ENCODE results near the gene TRRAP. TPM values are rescaled to one million over a fixed set of nuclear protein-coding genes. Genes with fewer than 3 reads are reported as not detected.

TRRAP gene
- total RNA-seq, 1 experiment from 2014 or later, result 17.0 TPM

DNA sequence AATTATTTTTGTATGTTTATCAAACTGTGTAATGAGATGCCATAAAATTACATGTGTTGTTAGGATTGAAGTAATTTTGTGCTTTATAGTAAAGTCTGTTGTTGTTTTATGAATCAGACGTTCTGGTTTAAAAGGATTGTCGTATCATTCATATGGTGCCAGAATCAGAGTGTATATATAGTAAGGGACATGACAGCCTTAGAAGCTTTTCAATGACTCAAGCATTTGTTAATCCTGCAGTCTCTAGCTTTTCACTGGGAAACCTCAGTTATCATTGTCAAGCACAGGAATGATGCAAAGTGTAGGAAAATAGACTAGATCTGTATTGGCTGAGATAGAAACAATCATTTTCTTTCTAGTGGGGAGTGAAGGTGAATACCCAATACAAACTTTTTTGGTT is 57.5 kb downstream of the TRRAP start:
- DNase-seq (ENCODE audit: extremely low read depth, low read depth), result no peak

DNA sequence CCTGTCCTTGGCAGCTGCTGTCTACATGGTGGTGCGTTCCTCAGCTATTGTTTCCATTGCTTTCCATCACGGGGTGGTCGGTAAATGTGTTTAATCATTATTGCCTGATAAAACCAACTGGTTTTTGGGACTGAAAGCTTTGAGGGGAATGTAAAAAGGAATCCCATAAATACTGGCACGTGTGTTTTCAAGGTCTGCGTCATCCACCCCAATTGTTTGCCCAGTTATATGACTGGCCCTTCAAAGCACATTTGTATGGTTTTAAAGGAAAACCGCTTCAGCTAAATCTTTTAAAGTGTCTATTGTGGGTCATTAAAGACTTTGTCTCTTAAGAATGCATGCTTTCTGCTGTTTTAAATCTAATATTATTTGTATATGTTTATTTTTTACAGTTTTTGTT is 65.0 kb downstream of the TRRAP start:
- DNase-seq (ENCODE audit: extremely low read depth, low read depth), result no peak

DNA sequence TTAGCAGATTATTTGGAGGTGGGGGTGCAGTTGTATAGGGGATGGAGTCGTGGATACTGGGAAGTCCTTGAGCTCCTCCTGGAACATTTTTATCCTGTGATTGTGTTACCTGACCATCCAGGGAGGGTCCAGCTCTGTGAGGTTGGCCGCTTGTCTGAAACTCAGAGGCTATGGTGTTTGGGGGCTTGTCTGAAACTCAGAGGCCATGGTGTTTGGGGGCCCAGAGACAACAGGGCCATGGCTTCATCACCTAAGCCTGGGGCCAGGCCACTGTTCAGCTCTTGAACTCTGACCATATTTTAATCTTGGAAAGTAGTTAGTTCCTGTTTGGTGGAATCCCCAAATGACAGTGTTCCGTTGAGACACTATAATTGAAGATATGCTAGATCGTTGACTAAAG is 66.1 kb downstream of the TRRAP start:
- DNase-seq (ENCODE audit: extremely low read depth, low read depth), result no peak

DNA sequence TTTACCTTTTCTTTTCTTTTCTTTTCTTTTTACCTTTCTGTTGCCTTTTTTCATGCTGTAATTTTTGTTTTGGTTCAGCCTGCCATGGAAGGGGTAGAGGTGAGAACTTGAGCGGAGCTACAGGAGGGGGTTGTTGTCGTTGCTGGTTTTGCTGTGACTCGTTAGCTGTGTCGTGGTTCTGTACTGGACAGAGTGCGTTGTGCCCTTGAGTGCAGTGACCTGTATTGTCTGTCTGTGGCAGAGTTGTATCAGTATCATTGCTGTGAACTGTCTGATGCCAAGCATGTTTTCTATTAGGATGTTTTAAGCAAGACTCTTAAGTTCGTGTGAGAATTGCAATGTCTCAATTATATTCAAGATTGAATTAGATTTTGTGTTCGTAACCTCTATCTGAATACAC is 67.5 kb downstream of the TRRAP start:
- no peak for DNase-seq (ENCODE audit: extremely low read depth, low read depth)

DNA sequence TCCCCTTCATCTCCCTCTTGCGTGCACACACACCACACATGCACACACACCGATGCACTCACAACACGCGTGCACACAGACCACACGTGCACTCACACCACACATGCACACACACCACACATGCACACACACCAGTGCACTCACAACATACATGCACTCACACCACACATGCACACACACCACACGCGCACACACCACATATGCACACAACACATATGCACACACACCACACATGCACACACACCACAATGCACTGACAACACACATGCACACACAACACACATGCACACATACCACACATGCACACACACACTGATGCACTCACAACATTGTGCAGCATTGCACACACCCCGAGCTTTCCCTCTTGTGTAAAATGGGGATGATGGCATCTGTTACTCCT is 68.1 kb downstream of the TRRAP start:
- DNase-seq (ENCODE audit: extremely low read depth, low read depth), result no peak

DNA sequence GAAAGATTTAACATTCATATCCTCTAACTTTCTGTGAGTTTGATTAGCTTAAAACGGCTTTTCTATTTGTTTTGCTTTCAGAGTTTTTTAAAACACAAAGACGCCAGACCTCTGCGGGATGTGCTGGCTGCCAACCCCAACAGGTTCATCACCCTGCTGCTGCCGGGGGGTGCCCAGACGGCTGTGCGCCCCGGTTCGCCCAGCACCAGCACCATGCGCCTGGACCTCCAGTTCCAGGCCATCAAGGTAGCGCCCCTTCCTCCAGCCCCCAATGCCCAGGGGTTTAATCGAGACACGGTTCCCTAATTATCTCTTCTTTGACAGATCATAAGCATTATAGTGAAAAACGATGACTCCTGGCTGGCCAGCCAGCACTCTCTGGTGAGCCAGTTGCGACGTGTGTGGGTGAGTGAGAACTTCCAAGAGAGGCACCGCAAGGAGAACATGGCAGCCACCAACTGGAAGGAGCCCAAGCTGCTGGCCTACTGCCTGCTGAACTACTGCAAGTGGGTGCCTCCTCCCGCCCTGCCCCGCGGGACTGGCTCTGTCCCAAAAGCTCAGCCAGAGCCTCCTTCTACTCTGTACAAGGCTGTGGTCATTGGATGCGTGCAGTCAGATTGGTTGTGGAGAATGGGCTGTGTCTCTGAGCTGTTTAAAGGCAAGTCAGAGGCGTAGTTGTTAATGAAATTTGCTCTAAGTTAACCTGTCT is 71.2 kb downstream of the TRRAP start:
- no peak for DNase-seq (ENCODE audit: extremely low read depth, low read depth)

DNA sequence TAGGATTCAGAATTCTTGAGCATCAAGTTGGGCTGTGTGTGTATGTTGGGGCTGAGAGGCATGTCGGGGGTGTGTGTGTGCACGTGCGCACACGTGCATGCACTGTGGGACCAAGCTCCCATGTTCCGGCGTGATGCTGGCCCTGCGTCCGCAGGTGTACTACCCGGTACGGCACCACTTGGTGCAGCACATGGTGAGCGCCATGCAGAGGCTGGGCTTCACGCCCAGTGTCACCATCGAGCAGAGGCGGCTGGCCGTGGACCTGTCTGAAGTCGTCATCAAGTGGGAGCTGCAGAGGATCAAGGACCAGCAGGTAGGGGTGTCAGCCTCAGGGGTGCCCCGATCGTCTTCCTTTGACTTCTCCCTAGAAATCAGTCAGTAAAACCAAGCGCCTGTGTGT is 77.7 kb downstream of the TRRAP start:
- DNase-seq (ENCODE audit: extremely low read depth, low read depth), result no peak

DNA sequence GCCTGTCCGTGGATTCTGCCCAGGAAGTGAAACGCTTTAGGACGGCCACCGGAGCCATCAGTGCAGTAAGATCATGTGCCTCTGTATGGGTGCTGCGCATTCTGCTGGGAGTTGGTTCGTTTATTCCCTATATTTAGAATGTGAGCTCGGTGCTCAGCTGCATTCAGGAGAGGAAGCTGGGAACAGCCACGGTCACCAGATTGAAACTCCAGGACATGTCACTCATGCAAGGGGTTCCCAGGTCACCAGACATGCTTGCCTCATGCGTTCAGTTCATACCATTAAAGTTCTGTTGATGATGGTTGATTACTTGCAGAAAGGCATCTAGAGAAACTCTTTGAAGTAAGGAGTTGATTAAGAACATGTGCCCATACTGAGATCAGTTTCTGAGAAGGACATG is 78.1 kb downstream of the TRRAP start:
- no peak for DNase-seq (ENCODE audit: extremely low read depth, low read depth)

DNA sequence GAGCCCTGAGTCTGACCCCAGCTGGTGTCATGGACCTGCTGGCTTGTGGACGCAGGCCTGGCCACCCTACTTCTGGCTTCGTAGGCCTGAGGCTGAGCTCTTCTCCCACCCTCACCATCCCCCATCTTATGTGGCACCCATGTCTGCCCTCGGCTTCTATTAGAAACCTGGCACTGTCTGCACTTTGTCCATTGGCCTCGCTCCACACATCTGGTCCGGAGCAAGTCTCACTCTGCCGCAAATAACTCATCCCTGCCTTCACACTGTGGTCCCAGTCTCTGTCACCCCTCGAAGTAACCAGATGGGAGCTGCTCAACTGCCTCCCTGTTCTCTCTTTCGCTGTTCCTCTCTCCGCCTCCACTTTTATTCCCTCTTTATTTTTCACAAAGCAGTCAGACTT is 78.6 kb downstream of the TRRAP start:
- DNase-seq (ENCODE audit: extremely low read depth, low read depth), result no peak

DNA sequence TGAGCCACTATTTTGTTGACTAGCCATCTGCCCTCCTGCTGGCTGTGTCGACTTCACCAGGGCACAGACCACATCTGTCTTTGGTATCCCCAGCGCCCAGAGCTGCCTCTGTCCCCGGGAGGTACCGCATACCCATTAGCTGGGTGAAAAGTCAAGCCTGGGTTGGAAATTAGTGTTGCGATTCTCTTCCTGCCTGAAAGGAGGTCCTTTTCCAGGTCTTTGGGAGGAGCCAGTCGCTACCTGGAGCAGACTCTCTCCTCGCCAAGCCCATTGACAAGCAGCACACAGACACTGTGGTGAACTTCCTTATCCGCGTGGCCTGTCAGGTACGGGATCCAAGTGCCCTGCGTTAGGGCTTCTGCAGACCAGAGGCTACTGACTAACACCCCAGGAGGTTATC is 79.4 kb downstream of the TRRAP start:
- no peak for DNase-seq (ENCODE audit: extremely low read depth, low read depth)

DNA sequence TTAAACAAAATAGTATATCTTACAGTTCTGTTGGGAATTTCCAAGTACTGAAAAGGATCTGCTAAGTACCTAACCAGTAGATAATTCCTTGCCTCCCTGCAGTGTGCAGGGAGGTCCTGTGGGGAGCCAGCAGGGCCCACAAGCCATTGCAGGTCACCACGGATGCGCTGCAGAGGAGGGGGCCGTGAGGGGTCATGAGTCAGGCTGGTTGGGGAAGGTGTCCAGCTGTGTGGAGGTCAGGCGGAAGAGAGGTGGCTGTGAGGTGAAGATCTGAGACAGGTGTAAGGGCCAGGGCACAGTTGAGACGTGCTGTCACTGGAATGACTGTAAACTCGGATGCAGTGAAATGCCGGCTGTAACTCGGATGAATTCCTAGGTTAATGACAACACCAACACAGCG is 80.6 kb downstream of the TRRAP start:
- no peak for DNase-seq (ENCODE audit: extremely low read depth, low read depth)

DNA sequence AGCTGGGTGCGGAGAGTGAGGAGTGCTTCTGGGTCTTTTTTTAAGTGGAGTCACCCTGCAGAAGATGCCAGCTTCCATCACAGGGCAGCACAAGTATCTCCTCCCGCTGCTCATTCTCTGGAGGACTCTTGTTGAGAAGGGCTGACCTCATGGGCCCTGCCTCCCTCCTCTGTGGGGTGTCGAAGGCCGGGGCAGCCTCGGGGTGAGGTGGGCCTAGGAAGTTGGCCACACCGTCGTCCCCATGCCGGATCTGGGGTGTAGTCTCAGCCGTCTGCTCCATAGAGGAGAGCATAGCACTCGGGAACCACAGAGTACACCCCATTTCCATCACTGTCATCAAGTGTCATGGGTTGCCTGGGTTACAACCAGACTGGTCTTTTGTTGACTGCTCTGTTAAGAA is 85.0 kb downstream of the TRRAP start:
- DNase-seq (ENCODE audit: extremely low read depth, low read depth), result no peak

DNA sequence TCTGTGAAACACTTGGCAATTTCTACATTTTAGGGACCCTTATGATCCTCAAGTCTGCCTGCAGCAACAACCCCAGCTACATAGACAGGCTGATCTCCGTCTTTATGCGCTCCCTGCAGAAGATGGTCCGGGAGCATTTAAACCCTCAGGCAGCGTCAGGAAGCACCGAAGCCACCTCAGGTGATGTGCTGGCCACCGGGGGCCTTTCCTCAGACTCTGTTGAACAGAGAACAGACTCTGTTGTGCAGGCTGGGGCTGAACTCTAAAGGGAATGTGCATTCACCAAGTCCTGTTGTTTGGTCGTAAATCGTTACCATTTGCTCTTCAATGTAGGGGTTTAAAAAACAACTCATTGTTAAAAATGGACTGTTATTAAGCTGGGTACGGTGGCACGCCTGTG is 86.3 kb downstream of the TRRAP start:
- DNase-seq (ENCODE audit: extremely low read depth, low read depth), result no peak

DNA sequence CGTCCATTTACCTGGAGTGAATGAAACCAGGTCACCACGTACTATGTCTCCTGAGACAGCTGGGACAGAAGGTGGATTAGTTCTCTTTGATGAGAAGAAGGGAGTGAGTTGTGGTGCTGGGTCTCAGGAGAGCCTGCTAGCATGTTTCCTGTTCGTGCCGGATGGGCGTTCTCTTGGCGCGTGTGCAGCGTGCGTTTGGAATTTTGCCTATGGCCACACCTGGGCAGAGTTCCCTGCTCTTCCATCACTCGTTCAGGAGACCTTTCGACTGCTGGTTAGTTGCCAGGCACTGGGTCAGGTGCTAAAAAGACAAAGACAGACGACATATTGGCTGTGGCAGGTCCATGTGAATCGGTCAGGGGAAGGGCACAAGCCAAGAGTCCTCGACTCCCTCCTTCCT is 90.3 kb downstream of the TRRAP start:
- DNase-seq (ENCODE audit: extremely low read depth, low read depth), result no peak

DNA sequence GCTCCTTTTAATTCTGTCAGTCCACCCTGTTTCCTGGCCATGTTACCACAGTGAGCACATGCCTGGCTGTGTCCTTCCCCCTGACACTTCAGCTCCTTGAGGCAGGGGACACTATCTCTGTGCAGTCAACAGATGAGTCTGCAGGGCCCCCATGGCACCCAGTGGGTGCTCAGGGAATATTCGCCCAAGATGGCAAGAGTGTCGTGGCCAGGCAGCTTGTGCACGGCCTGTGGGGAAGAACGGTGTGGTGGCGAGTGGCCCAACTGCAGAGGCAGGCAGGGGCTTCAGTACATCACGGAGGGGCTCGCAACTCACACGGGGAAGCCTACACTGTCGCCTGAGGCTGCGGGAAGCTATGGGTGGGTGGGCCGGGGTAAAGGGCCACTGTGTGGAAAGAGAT is 91.1 kb downstream of the TRRAP start:
- no peak for DNase-seq (ENCODE audit: extremely low read depth, low read depth)

DNA sequence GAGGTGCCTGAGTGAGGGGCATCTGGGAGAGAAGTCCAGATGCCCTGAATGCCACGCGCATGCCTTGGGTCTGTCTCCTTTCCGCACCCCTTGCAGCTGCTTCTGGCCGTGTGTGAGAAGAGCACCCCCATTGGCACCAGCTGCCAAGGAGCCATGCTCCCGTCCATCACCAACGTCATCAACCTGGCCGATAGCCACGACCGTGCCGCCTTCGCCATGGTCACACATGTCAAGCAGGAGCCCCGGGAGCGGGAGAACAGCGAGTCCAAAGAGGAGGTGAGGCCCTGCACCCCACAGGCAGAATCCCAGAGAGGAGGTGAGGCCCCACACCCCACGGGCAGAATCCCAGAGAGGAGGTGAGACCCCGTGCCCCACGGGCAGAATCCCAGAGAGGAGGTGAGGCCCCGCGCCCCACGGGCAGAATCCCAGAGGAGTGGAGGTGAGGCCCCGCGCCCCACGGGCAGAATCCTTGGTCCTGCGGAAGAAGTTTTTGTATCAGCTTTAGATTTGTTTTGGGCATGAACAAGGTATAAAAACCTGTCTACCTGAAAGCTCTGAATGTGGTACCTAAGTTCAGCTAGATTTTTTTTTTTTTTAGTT is 91.8 kb downstream of the TRRAP start:
- no peak for DNase-seq (ENCODE audit: extremely low read depth, low read depth)

DNA sequence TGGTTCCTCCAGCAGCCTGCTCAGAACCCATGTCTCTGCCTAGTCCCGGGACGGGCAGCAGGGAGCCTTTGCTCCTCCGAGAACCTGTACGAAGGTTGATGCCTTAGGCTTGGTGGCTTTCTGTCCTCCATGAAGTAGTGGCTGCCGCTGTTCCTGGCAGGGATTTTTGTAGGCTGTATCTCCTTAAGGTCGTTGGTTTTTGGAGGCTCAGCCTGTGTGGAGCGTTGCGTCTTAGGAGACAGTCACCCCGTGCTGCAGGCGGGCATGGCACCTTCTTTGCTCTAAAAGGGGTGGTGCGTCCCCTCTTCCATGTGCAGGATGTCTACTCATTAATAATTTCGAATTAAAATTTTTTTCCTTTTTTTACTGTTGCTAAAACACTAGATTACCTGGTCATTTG is 92.5 kb downstream of the TRRAP start:
- no peak for DNase-seq (ENCODE audit: extremely low read depth, low read depth)

DNA sequence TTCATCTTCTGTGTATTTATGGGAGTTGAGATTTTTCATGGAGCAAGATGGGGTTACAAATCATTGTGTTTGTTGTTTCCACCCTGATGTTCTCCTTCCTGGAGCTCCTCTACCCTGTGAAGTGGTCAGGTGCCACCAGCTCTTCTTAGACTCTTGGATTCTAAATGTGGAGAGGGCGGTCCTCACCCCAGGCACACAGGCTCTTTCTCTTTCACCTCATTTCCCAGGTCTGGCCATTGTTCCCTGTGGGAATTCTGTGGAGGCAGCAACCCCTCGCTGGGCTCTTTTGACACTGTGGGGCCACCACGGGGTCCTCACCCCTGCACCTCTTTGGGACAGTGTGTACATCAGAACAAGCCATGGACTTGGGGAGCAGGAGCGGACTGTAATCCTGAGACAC is 95.9 kb downstream of the TRRAP start:
- DNase-seq (ENCODE audit: extremely low read depth, low read depth), result no peak

DNA sequence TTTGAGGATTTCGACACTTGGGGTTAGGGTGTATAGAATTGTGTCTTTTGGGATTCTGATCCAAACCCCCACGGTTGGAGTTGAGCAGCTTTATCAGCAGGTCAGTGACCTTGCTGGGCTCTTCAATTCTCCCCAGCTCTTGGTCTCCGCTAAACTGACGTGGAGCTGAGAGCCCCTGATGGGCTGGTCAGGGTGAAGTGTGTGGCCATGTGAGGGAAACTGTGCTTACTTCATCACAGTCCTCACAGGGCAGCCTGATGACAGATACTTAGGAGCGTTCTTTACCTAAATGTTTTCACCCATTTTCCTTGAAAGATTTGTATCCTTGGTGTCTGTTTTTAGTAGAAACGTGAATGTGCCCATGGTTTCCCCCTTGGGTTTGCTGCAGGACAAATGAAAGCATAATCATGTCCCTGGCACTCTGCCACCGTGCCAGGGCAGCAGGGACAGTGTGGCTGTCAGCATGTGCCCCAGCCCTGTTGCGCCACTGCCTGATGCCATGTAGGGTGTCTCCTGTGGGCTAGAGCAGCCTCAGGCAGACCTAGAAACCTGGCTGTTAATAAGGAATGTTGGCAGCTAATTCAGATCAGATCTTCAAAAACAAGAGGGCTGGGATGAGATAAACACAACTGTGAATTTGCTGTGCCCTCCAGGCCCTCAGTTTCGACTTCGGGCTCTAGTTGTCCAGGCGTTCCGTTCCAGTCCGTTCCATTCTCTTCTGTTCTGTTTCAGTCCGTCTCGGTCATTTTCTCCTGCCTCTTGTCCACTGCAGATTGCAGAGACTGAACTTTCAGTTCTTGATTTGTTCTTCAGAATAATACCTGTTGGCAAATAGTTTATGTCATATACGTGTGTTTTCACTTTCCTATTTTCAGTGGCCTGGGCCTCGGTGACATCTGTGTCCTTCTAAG is 96.8 kb downstream of the TRRAP start:
- no peak for DNase-seq (ENCODE audit: extremely low read depth, low read depth)

DNA sequence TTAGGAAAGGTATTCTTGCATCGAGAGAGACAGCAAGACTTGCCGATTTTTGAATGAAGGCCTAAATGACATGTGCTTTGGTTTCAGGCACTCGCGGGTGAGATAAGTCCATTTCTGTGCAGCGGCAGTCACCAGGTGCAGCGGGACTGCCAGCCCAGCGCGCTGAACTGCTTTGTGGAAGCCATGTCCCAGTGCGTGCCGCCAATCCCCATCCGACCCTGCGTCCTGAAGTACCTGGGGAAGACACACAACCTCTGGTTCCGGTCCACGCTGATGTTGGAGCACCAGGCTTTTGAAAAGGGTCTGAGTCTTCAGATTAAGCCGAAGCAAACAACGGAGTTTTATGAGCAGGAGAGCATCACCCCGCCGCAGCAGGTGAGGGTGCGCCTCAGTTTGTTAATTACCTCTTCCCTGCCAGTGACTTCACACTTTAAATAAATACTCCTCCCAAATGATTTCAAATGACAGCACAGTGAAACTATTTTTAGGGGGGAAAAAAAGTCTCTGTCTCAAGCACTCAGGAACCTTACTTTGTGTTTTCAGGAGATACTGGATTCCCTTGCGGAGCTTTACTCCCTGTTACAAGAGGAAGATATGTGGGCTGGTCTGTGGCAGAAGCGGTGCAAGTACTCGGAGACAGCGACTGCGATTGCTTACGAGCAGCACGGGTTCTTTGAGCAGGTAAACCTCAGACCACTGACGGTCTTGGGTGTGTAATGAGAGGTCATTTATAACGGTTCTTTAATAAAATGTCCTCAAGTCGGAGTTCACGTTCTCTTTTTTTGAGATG is 98.3 kb downstream of the TRRAP start:
- DNase-seq (ENCODE audit: extremely low read depth, low read depth), result no peak

DNA sequence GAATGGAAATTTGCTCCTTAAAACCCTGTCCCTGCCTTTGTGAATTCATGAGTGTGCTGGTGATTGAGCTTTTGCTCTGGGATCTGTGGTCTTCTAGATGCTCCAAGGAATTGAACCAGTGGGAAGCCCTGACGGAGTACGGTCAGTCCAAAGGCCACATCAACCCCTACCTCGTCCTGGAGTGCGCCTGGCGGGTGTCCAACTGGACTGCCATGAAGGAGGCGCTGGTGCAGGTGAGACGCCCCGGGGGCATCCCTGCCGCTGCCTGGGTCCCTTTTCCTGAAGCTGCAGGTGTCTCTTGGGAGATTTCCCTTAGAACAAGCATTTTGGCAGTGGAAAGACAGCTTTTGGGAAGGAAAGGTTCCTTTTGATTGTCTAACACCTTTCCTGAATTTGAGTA is 100.3 kb downstream of the TRRAP start:
- DNase-seq (ENCODE audit: extremely low read depth, low read depth), result no peak
